Fibroblast of lung (primary cell): Measurements from ENCODE around the gene PRKCA.

ENCODE experiments used
- CTCF ChIP-seq, 2 donors: IDR thresholded peaks in 1 of 2; conservative IDR thresholded peaks in 1 of 2; 1 replicate in 1 of 2; 2 replicates in 1 of 2; pipeline ENCODE4 v1.5.1; 2011 to 2012; ENCODE audit warnings: low read length in 2 of 2, control low read depth in 1 of 2, inconsistent platforms in 1 of 2, low read depth in 1 of 2, mild to moderate bottlenecking in 1 of 2
- EZH2 ChIP-seq: IDR thresholded peaks from 2 replicates; pipeline ENCODE4 v1.5.1; 2012; ENCODE audit warnings: low read length, control low read depth, mild to moderate bottlenecking; ENCODE audit errors: missing control alignments

- TF ChIP-seq CTCF (conservative IDR thresholded peaks at IDR 0.05 in 1 of 2, IDR thresholded peaks at IDR 0.05 in 1 of 2; ENCODE audit: low read depth in 1 of 2, low read length in 2 of 2), result no peak
- no peak for TF ChIP-seq EZH2
These were observed 164.5 kb downstream of the PRKCA start for GRCh38 chr17:66466840-66467367.
